Iris pigment epithelial cell (primary cell): Measurements from ENCODE around the gene C8B.

ENCODE experiments used
- DNase-seq: peaks from one replicate; pipeline ENCODE4 v3.0.0-alpha.2; 2011; ENCODE audit warnings: low read depth

C8B gene

DNA sequence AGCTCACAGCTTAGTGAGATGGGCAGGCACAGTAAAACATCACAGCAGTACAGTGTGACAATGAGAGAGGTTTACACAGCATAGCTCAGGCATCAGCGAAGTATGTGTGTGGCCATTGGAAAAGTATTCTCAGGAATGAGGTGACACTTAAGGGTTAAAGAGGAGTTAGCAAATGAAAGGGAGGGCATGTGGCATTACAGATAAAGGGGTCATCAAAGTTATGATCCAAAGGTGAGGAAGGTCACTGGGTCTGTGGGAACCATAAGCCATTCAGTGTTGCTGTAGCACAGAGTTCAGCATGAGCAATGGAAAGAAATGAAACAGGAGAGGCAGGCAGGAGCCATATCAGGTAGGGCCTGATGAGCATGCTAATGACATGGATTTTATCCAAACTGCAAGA, 4.5 kb upstream of the C8B start:
- no peak for DNase-seq

DNA sequence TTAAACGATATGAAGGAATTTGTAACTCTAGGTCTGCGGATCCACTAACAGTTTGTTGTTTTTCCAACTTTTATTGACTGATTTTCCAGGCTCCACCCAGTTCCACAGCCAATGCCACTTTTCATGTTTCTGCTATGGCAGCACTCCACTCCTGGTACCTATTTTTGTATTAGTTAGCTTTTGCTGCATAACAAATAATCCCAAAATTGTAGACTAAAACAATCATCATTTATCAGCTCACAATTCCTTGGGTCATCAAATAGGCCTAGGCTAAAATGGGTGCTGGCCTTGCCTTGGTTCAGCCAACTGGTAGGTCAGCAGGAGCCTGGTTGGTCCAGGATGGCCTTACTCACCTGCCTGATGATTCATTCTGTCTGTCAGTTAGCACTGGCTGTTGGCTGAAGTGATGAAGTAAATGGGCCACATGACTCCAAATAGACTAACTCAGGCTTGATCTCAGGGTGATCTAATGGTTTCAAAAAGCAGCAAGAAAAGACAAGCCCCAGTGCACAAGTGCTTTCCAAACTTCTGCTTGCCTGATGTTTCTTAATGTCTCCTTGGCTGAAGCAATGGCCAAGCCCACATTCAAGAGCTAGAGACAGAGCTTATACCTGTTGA, 3.2 kb upstream of the C8B start:
- DNase-seq: no peak

DNA sequence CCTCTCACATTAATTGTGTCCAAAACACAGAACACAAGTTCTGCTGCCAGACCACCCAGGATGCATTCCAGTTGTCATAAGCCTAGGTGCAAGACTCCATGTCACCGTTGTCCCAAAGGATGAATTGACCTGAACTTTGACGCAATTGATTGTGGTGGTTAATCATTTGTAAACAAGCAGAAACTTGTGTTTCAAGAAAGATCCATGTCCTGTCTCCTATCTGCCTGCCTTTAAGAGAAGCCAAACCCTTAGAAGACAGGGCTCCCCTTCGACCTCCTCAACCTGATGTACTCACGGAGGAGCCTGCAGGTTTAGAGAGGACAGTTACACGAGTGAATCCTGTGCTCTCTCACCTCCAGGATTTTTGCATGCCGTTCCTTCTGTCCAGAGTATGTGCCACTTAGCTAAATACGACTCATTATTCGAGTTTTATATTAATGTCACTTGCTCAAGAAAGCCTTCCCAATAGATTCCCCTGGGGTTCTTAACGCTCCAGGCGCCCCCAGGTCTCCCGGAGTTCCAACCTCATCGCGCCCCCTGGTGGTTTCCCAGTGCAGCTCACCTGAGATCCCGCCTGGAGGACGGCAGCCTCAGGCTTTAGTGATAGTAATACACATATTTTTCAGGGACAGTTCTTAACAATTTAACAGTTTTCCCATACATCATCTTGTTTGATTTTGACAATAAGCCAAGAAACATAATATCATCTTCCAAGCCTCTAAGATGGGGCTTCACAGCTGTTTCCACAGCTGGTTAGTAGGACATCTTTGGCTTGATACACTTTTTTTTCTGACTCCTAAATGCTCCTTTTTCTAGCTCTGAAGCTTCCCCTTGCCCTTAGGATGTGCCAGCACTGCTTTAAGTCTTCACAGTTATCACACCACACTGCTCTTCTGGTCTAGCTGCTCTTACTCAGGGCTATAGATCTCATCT, 2.4 kb upstream of the C8B start:
- DNase-seq: peak; percentile 15

DNA sequence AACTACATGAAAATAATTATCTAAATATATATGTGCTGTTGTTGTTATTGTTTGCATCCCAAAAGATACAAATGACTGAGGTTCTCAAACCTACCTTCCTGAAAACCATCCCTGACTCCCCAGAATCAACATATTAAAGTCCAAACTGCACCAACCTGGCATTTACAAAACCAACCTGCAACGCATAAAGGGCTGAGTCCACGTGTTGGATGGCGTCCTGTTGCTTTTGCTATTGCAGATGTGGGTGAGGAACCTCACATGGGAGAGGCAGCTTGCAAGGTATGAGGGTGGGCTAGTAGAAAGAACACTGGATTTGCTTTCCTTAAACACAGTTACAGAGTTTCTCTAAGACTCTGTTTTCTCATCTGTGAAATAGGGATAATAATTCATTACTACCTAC, 1.5 kb upstream of the C8B start:
- DNase-seq: no peak

DNA sequence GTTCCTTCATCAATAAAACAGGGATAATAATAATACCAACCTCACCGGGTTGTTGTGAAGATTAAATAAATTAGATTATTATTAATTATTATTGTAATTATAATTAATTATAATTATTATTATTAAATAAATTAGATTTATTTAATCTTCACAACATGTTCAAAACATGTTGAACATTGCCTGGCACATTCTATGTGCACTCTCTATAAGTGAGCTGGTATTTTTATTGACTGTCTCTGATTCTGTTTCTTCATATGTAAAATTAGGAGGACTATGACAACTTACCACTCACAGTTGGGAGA, 834 bp upstream of the C8B start:
- DNase-seq: no peak

DNA sequence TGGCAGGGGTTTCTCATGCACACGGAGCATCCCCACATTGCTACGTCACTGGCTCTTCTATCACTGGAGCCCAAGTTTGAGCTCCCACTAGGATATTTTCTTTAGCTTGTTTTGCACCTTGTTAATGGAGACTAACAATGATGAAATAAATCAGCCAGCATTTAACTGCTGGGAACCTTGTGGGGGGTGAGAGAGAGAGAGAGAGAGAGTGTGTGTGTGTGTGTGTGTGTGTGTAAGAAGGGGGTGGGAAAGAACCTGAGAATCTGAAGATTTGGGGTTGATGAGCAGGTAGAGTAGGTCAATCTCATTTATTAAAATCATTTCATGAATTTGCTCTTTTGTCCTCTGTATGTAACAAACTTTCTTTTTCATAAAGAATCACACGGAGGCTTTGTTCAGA, 624 bp downstream of the C8B start:
- no peak for DNase-seq

DNA sequence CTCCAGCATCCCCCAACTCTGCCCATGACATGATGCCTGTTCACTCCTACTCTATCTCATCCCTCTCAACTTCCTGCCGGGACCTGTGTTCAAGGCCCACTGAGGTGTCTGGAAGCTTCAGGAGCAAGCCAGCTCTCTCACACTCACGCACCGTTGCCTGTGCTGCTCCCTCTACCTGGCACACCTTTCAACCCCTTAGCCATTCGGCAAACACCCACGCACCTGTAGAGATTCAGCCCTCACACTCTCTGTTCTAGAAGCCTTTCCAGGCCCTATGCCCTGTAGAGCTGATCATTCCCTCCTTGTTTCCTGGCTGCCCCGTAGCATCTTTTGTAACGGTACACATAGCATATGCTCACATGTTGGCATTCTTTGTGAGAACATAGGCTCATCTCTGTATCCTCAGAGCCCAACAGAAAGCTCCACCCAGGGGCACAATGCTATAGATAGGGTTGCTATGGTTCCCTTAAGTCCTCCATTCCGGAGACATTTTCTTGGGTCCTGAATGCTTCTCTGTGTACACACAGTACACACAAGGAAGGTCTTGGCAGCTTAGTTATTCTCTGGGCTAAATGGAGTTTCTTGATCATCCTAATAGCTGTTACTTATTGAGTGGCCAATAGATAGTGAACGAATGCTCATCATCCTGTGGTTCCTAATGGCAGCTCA, 1.3 kb downstream of the C8B start:
- DNase-seq: no peak

DNA sequence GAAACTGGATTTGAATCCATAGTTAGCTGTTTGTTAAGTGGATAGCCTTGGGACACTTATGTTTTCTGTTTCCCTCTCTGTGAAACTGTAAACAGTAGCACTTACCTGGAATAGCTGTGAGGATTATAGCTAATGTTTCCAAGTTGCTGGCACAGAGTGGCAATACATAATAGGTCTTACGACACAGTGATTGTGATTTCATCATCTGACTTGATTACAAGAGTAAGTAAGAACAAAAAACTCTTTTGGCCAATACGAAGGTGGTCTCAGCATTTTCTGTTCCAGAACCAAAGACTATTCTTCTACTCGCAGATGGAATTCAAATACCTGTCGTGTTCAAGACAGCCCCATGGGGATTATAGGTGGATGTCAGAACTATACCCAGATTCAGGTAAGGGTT, 2.1 kb downstream of the C8B start:
- DNase-seq: no peak

DNA sequence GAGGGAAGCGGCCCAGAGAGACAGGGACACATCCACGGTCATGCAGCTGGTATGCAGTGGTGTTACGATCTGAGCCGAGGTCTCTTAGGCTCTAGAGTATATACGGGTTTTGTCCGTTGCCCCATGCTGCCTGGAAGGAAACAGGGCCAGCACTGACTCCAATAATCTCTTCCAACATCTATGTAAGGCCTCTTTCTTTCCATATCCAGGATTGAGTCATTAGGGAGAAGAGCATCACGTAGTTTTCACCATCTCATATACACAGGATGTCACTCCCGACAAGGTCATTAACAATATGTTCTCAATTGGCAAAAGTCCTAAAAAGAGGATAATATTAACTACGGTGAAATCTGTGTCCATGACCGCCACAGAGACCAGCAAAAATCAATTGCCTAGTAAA, 4.4 kb downstream of the C8B start:
- DNase-seq: no peak

DNA sequence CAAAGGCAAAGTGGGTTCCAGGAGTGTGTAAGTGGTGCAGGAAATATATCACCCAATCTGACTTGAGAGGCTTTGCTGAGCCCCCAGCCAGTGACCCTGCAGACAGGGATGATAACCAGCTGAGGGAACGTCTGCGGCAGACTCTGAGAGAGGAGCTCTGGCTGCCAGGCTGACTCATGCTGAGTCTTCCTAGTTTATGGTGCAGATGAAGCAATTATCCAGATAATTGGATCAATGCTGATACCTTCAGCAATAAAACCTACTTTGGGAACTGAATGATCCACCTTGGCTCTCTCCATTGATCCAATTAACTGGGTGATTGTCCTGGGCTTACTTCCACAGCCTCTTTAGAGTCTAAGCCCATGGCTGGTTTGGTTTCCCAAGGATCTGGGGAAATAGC, 7.3 kb downstream of the C8B start:
- DNase-seq: peak; percentile 50

DNA sequence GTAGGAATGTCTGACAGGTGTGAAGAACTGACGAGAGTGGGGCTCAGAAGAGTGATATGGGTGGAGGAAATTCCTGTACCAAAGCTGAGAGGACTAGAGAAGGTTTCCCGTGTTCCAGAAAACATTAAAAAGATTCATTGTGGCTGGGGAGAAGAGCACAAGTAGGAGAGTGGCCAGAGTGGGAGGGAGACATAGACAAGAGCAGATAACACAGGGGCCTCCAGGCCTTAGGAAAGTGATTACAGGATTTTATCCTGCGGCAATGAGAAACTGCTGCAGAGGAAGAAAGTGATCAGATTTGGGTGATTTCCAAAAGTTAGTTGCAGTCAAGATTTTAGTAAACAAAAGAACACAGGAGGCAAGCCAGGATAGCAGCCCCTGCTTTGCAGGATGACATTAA, 7.9 kb downstream of the C8B start:
- no peak for DNase-seq

DNA sequence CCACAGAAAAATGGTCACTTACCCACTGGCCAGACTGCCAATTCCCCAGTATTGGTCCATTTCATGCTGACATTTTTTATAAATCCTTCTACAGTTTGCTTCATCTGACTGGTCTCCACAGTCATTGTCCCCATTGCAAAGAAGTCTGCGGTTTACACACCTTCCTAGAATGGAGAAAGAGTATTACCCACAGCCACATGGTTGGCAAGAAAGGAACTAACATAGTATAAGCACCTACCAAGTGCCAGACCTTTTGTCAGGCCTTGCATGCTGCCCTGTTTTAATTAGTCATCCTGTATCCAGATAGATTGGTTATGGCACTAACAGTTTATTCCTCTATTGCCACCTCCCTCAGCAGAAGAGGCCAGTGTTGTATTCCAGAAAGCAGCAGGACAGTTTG, 11.2 kb downstream of the C8B start:
- no peak for DNase-seq

DNA sequence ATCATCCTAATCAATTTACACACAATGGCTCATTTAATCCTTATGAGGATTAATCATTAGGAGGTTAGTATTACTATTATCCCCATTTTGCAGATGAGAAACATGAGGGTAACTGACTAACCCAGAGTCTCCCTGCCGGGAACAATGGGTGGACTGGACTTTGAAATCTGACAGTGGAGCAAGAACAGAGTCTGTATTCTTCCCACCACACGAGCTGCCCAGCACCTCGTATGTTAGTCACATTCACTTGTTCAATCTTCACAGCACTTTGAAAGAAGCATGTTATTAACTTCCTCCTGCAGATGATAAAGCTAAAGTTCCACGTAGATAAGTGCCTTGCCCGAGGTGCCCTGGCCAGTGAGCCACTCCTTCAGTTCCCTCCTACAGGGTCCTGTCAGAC, 12.4 kb downstream of the C8B start:
- DNase-seq: no peak

DNA sequence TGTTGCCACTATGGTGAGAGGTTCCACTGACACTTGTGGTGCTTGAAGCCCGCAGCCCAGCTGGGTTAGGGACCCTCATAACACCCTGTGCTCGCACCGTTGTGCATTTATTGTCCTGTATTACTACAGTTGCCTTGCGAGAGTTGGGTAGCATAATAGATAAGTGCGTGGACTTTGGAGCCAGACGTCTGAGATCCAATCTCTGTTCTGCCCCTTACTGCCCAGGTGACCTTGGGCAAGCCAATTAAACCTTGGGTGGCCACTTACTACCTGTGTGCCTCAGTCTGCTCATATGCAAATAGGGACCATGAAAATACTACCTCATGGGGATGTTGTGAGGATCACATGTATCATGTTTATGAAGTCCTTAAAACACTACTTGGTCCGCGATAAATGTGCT, 13.3 kb downstream of the C8B start:
- DNase-seq: no peak

DNA sequence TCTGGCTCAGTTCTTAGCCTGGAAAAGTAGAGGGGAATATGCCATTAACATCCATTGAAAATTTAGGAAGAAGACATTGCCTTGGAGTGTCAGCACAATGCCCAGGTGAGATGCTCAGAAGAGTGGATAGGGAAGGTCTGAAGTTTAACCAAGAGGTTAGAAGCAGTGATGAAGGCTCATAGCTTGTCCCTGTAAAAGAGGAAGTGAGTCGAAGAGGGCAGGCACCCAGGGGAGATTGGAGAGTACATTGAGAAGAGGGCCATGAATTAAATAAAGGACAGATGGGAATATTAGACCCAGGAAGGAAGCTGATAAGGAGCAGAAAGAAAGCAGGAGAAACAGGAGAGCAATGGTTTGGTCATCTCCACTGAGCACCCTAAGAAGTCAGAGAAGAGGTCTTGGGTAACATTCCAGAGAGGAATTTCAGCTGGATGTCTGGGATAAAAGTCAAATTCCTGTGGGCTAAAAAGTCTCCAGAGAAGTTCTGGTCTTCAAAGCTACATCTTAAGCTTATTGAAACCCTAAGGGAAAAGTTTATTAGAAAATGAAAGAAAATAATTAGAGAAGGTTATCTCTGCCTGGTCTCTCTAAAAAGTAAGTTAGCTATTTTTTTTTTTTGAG, 17.3 kb downstream of the C8B start:
- no peak for DNase-seq

DNA sequence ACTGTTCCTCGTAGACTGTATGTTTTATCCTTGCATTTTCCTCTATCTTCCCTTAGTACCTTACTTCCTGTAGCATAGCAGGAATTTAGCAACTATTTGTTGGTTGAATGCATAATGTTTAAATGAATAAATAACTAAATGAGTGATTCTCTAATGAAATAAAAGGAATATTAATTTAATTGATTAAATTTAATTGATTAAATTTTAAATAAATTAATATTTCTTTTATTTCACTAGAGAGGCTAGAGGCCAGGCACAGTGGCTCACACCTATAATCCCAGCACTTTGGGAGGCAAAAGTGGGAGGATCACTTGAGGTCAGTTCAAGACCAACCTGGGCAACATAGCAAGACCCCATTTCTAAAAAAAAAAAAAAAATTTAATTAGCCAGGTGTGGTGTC, 25.8 kb downstream of the C8B start:
- no peak for DNase-seq

DNA sequence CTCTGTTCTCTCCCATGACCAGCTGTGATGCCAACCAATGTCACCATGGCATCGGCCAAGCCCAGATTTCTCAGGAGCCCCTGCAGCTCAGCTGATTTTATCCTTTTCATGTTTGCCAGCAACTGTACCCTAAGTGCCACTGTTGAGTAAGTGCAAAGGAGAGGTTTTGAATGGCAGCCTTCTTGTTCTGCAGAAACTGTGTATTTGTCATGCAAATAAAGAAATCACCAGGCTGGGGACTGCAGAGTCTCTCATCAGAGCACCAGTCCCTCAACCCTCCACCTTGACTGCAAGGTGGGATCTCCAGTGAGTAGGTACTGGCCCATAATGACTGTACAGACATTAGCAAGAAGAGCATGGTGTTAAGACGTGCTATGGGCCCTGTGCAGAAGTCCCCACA, 26.6 kb downstream of the C8B start:
- DNase-seq: no peak

DNA sequence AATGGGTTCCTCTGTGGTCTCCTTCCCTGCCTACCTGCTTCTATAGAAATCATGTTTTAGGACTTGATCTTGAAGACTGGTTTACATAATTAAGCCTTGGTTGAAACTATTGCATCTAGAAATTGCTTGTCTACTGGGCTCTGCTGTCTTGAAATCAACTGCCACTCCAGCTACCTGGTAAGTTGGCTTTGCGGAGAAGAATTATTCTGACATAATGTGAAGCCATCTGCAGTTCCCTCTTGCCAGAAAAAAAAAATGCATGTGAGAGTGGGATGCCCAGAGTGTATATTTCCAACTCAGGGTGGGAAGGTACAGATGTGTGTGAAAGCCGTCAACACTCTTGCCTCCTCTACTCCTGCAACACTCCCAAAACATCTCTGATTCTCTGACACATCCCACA, 27.2 kb downstream of the C8B start:
- DNase-seq: no peak

DNA sequence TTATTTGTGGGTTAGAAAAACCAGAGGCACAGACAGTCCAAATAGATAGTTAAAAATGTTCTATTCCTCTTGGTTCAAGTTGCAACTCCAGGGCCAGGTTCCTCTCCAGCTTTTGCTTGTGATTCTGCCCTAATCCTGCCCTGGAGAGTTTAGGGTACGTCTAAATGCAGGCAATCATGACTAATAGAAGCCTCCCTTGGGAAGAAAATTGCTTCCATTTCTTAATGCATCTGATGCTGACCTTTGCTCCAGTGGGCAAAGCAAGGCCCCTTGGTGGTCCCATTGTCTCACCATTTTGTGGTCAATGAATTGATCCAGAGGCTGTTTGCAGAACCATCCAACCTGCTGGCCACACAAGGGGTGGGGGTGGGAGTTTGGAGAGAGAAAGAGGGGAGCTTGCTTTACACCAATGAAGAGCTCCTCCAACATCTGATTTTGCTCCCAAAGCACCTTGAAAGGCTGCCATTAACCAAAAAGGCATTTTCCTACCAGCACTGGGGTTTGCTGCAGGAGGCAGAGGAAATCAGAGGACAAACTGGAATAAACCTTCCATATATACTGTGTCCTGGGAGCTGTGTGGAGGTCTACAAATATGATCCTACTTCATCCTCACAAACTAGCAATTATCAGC, 31.3 kb downstream of the C8B start:
- no peak for DNase-seq

DNA sequence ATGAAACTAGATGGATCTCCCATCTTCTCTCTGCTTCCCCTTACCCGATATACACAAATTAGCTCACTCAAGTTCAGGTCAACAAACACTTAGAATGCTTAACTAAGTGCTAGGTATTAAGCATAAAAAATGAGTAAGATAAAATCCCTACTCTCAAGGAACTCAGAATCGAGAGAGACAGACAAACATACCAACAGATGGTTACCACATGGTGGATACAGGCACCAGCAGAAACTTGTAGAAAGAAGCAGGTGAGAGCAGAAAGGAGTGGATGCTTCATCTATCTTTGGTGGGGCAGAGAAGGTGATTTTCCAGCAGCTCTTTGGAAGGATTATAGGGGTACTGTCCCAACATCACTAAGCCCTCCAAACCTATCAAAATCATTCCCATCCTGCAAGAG, 32.2 kb downstream of the C8B start:
- no peak for DNase-seq

DNA sequence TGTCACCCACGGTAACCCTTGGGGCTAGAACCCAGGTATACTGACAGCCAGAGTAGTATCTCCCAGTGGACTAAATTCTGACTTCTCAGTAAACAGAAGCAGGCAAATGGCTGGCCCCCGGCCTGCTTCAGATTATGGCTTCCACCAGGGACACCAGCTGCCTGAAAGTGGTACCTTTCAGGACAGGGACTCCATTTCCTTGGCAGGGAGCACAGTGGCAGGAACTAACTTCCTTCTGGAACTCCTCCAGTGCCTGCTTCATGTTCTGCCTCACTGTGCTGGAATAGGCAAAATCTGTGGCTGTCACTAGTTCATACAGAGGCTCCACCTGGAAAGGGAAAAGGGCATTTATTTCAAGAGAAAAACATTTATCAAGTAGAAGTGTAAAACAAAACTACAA, 32.7 kb downstream of the C8B start:
- DNase-seq: no peak

DNA sequence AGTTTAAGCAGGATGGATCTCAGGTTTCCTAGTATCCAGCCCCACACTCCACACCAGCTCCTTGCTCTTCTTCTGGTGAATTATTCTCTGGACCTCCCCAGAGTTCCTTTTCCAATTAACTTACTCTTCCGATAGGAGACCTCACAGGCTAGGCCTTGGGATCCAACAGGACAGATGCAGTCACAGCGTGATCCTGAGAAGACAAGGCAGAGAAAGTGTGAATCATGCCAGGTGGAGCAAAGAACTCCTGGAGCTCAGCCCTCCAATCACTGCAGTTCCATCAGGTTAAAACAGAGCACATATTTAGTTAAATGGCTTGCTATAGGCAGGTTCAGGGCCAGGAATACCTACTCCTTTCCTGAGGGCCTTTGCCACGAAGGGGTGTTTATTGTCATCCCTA, 34.1 kb downstream of the C8B start:
- DNase-seq: no peak

DNA sequence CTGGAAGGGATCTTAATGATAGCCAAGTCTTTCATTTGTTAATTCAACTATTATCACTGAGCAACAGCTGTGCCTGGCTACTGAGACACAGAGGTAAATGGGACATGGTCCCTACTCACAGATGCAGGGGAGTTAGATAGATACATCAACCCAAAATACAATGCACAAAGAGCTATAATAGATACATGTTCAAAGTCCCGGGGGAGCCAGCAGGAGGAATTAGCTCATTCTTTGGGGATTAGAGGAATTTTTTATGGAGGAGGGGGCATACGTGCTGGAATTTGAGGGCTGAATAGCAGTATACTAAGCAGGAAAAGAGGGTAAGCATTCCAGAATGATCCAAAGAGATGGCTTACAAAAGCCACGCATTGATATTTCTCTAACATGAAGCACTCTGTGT, 34.6 kb downstream of the C8B start:
- no peak for DNase-seq
